Liver (tissue), 9 donors: Measurements from ENCODE around the gene MINK1. TPM values are rescaled to one million over a fixed set of nuclear protein-coding genes. Genes with fewer than 3 reads are reported as not detected.

ENCODE experiments used
- DNase-seq: peaks from one replicate; pipeline ENCODE4 v3.0.0-alpha.2; 2017; ENCODE audit warnings: low spot score
- H3K27ac ChIP-seq, 2 donors: one replicate each; pipeline ENCODE4 v1.7.0; 2013; ENCODE audit warnings: inconsistent platforms in 2 of 2, low read length in 2 of 2, control low read depth in 1 of 2, low read depth in 1 of 2, mild to moderate bottlenecking in 1 of 2
- H3K27me3 ChIP-seq, 4 donors: one replicate each; pipeline versions ENCODE4 v1.6.1 to v1.7.0; 2013; ENCODE audit warnings: low read length in 3 of 4, inconsistent platforms in 1 of 4, mild to moderate bottlenecking in 1 of 4, moderate library complexity in 1 of 4; ENCODE audit not compliant: control insufficient read depth in 4 of 4, insufficient read depth in 4 of 4
- H3K36me3 ChIP-seq, 4 donors: one replicate each; pipeline versions ENCODE4 v1.6.1 to v1.7.0; 2013; ENCODE audit warnings: low read length in 3 of 4, mild to moderate bottlenecking in 3 of 4, low read depth in 1 of 4, moderate library complexity in 1 of 4; ENCODE audit not compliant: control insufficient read depth in 4 of 4, insufficient read depth in 3 of 4
- H3K4me1 ChIP-seq, 4 donors: one replicate each; pipeline versions ENCODE4 v1.6.1 to v1.7.0; 2013; ENCODE audit warnings: low read length in 3 of 4, mild to moderate bottlenecking in 3 of 4, moderate library complexity in 1 of 4; ENCODE audit not compliant: control insufficient read depth in 4 of 4, insufficient read depth in 4 of 4
- H3K4me3 ChIP-seq, 3 donors: one replicate each; pipeline versions ENCODE4 v1.6.1 to v1.7.0; 2013; ENCODE audit warnings: low read length in 3 of 3, control low read depth in 1 of 3, low read depth in 1 of 3, mild to moderate bottlenecking in 1 of 3
- H3K9ac ChIP-seq, 2 donors: one replicate each; pipeline ENCODE4 v1.7.0; 2013; ENCODE audit warnings: low read length in 2 of 2, mild to moderate bottlenecking in 2 of 2, moderate library complexity in 2 of 2, control low read depth in 1 of 2, low read depth in 1 of 2
- H3K9me3 ChIP-seq, 4 donors: one replicate each; pipeline versions ENCODE4 v1.6.1 to v1.7.0; 2013; ENCODE audit warnings: low read length in 3 of 4; ENCODE audit not compliant: control insufficient read depth in 4 of 4
- ATF3 ChIP-seq: IDR thresholded peaks from 2 replicates; pipeline ENCODE4 v1.6.1; 2016; ENCODE audit warnings: antibody characterized with exemption
- CTCF ChIP-seq: fragments of 150-350 bp; IDR thresholded peaks from 2 replicates; pipeline ENCODE4 v1.5.1; 2017; ENCODE audit warnings: improper control_type of control experiment, low read depth, low read length; ENCODE audit not compliant: missing input control
- EGR1 ChIP-seq, 2 donors: IDR thresholded peaks; 2 replicates each; pipeline ENCODE4 v1.6.1; 2016 to 2018; ENCODE audit warnings: antibody characterized with exemption in 2 of 2, low read depth in 2 of 2
- FOXA1 ChIP-seq: IDR thresholded peaks from 2 replicates; pipeline ENCODE4 v1.6.1; 2016; ENCODE audit warnings: antibody characterized with exemption
- FOXA2 ChIP-seq: IDR thresholded peaks from 2 replicates; pipeline ENCODE4 v1.6.1; 2016; ENCODE audit warnings: antibody characterized with exemption
- GABPA ChIP-seq, 2 donors: IDR thresholded peaks in 1 of 2; conservative IDR thresholded peaks in 1 of 2; 2 replicates each; pipeline ENCODE4 v1.6.1; 2016; ENCODE audit warnings: antibody characterized with exemption in 2 of 2, mild to moderate bottlenecking in 1 of 2, moderate library complexity in 1 of 2
- HNF4A ChIP-seq, 2 donors: conservative IDR thresholded peaks; 2 replicates each; pipeline ENCODE4 v1.6.1; 2016; ENCODE audit warnings: antibody characterized with exemption in 2 of 2, mild to moderate bottlenecking in 2 of 2
- HNF4G ChIP-seq: IDR thresholded peaks from 2 replicates; pipeline ENCODE4 v1.6.1; 2016; ENCODE audit warnings: antibody characterized with exemption
- JUND ChIP-seq, 2 donors: IDR thresholded peaks; 2 replicates each; pipeline ENCODE4 v1.6.1; 2016; ENCODE audit warnings: antibody characterized with exemption in 2 of 2
- MAX ChIP-seq: IDR thresholded peaks from 2 replicates; pipeline ENCODE4 v1.6.1; 2016; ENCODE audit warnings: antibody characterized with exemption
- NR2F2 ChIP-seq: IDR thresholded peaks from 2 replicates; pipeline ENCODE4 v1.6.1; 2016; ENCODE audit warnings: antibody characterized with exemption
- RAD21 ChIP-seq, 2 donors: IDR thresholded peaks; 2 replicates each; pipeline ENCODE4 v1.6.1; 2016; ENCODE audit warnings: antibody characterized with exemption in 2 of 2, mild to moderate bottlenecking in 2 of 2
- REST ChIP-seq: IDR thresholded peaks from 2 replicates; pipeline ENCODE4 v1.6.1; 2016; ENCODE audit warnings: antibody characterized with exemption, mild to moderate bottlenecking
- RXRA ChIP-seq, 2 donors: IDR thresholded peaks; 2 replicates each; pipeline ENCODE4 v1.6.1; 2017 to 2018; ENCODE audit warnings: antibody characterized with exemption in 2 of 2, mild to moderate bottlenecking in 1 of 2
- SP1 ChIP-seq: IDR thresholded peaks from 2 replicates; pipeline ENCODE4 v1.6.1; 2018; ENCODE audit warnings: antibody characterized with exemption, mild to moderate bottlenecking
- TAF1 ChIP-seq: conservative IDR thresholded peaks from 2 replicates; pipeline ENCODE4 v1.6.1; 2016; ENCODE audit warnings: antibody characterized with exemption, mild to moderate bottlenecking
- YY1 ChIP-seq: IDR thresholded peaks from 2 replicates; pipeline ENCODE4 v1.6.1; 2016; ENCODE audit warnings: antibody characterized with exemption, mild to moderate bottlenecking
- ZBTB33 ChIP-seq: IDR thresholded peaks from 2 replicates; pipeline ENCODE4 v1.6.1; 2016; ENCODE audit warnings: antibody characterized with exemption
- WGBS: extraction: QIAGEN DNeasy Blood & Tissue Kit; methylation state at CpG from one replicate; pipeline ENCODE4 v1.1.7; 2013; 5-methylcytosine and 5-hydroxymethylcytosine counted together
- polyA plus RNA-seq, 2 donors: library from polyadenylated mRNA; stranded (reverse) in 1 of 2; unstranded in 1 of 2; fragments of 200-250 nt in 1 of 2; fragments of >200 nt in 1 of 2; fragmentation: Nextera tagmentation in 1 of 2; extraction: Ambion mirVana in 1 of 2; gene quantifications; one replicate each; pipeline versions ENCODE4 v1.2.1 to v1.2.3, GENCODE V29; 2013 to 2015
- total RNA-seq, 2 donors: library from RNA; depleted of rRNA; stranded (reverse); fragments of >200 nt; gene quantifications; one replicate each; pipeline ENCODE4 v1.2.3, GENCODE V29; 2014
- donor health status: healthy.
- donor health status: healthy.
- donor health status: healthy.
- donor health status: healthy.
- donor health status: healthy.

Gene MINK1
- total and polyA plus RNA-seq, 4 donors, result 6.9 to 30.6 (median 21.1) TPM

- H3K27me3 ChIP-seq, result no peaks in the 10 kb centered on the region
- no peaks in the 10 kb centered on the region for H3K36me3 ChIP-seq
- no peak for TF ChIP-seq FOXA1
- TF ChIP-seq MAX, result no peak
- no peak for TF ChIP-seq RAD21 (IDR thresholded peaks at IDR 0.05)
- peak; percentile 27 to 68 for TF ChIP-seq HNF4A (conservative IDR thresholded peaks at IDR 0.05)
- TF ChIP-seq GABPA (IDR thresholded peaks at IDR 0.05 in 1 of 2, conservative IDR thresholded peaks at IDR 0.05 in 1 of 2), result peak in 1 of 2 donors; percentile 23
- TF ChIP-seq SP1, result peak; percentile 45
- WGBS, result 32% methylated on average over 10 of the region's 10 CpGs
- peaks cover 5 to 24% (median 16%) of the 10 kb centered on the region in 4 donors for H3K4me1 ChIP-seq
- H3K9me3 ChIP-seq, result no peaks in the 10 kb centered on the region
- peak overlapping the region; percentile 35 to 39 for H3K27ac ChIP-seq
- DNase-seq, result no peak
- H3K4me3 ChIP-seq, result no peak overlapping the region
- peak overlapping the region in 1 of 2 donors; percentile 15 for H3K9ac ChIP-seq
Measured at GRCh38 chr17:4908301-4908700, 75.2 kb downstream of the MINK1 start.

GRCh38 chr17:4908711-4909496 lies 75.8 kb downstream of the MINK1 start:
- Histone ChIP-seq H3K9ac (peak overlapping the region in 1 of 2 donors; percentile 15), H3K27ac (peak overlapping the region; percentile 35 to 39), H3K36me3 (no peaks in the 10 kb centered on the region), H3K9me3 (no peaks in the 10 kb centered on the region), H3K4me1 (peaks cover 5 to 24% (median 16%) of the 10 kb centered on the region in 4 donors), H3K4me3 (no peak overlapping the region), H3K27me3 (no peaks in the 10 kb centered on the region)
- peak; percentile 77 for DNase-seq
- TF ChIP-seq GABPA (IDR thresholded peaks at IDR 0.05 in 1 of 2, conservative IDR thresholded peaks at IDR 0.05 in 1 of 2) (peak in 1 of 2 donors; percentile 30), FOXA1 (peak; percentile 28), CTCF (peak; percentile 98), FOXA2 (peak; percentile 53), ZBTB33 (peak; percentile 58), YY1 (peak; percentile 79), HNF4A (conservative IDR thresholded peaks at IDR 0.05) (peak; percentile 52 to 54), RXRA (IDR thresholded peaks at IDR 0.05) (peak; percentile 69 to 75), HNF4G (no peak), EGR1 (IDR thresholded peaks at IDR 0.05; ENCODE audit: low read depth in 2 of 2) (no peak), MAX (peak; percentile 55), JUND (IDR thresholded peaks at IDR 0.05) (peak in 1 of 2 donors; percentile 30), REST (peak; percentile 65), NR2F2 (peak; percentile 80), TAF1 (no peak), RAD21 (IDR thresholded peaks at IDR 0.05) (peak; percentile 96 to 97), SP1 (peak; percentile 75), ATF3 (no peak)
- WGBS, result 7% methylated on average over 20 of the region's 20 CpGs
